IPS-15b (cell line): ENCODE data around the gene DNAJC15.
"Not testable (repeated sequence)": the region's sequence is repeated elsewhere in the genome, so short reads cannot be mapped to it uniquely, and the experiment has no call there.

Experiments
- H3K27me3 ChIP-seq: one replicate; pipeline ENCODE4 v1.6.1; 2013; ENCODE audit warnings: low read length; ENCODE audit not compliant: control insufficient read depth, insufficient read depth
- H3K36me3 ChIP-seq: one replicate; pipeline ENCODE4 v1.6.1; 2013; ENCODE audit warnings: low read length; ENCODE audit not compliant: control insufficient read depth, insufficient read depth
- H3K4me1 ChIP-seq: one replicate; pipeline ENCODE4 v1.6.1; 2013; ENCODE audit warnings: mild to moderate bottlenecking, low read length; ENCODE audit not compliant: control insufficient read depth, insufficient read depth
- H3K4me3 ChIP-seq: one replicate; pipeline ENCODE4 v1.5.1; 2013; ENCODE audit warnings: low read depth, low read length
- H3K9ac ChIP-seq: one replicate; pipeline ENCODE4 v1.6.1; 2013; ENCODE audit warnings: low read depth, mild to moderate bottlenecking, low read length
- H3K9me3 ChIP-seq: one replicate; pipeline ENCODE4 v1.6.1; 2013; ENCODE audit warnings: mild to moderate bottlenecking, low read length; ENCODE audit not compliant: control insufficient read depth, insufficient read depth

The DNAJC15 gene

GRCh38 chr13:43057653-43058317, 34.4 kb downstream of the DNAJC15 start:
- Histone ChIP-seq H3K9me3 (no peaks in the 10 kb centered on the region), H3K27me3 (peaks cover 16% of the 10 kb centered on the region), H3K36me3 (no peaks in the 10 kb centered on the region), H3K4me1 (peaks cover 35% of the 10 kb centered on the region), H3K9ac (no peak overlapping the region), H3K4me3 (peak overlapping the region; percentile 2)

- Histone ChIP-seq H3K36me3 (no peaks in the 10 kb centered on the region), H3K4me1 (peaks cover 35% of the 10 kb centered on the region), H3K27me3 (peaks cover 11% of the 10 kb centered on the region), H3K4me3 (peak overlapping the region; percentile 2), H3K9ac (no peak overlapping the region), H3K9me3 (no peaks in the 10 kb centered on the region)
These were observed 34.9 kb downstream of the DNAJC15 start for GRCh38 chr13:43058318-43058674.

DNA sequence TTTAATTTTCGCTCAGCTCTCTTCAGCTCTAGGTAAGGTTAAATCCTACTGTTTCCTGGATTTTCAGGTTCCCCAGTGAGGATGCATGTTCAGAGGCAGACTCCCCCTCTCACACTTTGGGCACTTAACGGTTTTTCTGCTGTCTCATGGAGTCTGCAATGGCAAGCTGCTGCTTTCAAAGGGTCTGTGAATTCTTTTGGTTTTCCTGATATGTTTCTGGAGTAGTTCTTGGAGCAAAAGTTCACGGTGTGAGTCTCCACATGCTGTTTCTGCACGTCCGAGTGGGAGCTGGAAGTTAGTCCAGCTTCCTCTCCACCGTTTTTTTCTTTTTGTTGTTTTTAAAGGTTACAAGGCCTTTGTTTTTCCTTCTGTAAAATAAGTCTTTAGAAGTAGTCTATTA, 35.4 kb downstream of the DNAJC15 start:
- Histone ChIP-seq H3K9me3 (no peaks in the 10 kb centered on the region), H3K4me1 (peaks cover 35% of the 10 kb centered on the region), H3K9ac (no peak overlapping the region), H3K36me3 (no peaks in the 10 kb centered on the region), H3K27me3 (peaks cover 6% of the 10 kb centered on the region), H3K4me3 (no peak overlapping the region)

DNA sequence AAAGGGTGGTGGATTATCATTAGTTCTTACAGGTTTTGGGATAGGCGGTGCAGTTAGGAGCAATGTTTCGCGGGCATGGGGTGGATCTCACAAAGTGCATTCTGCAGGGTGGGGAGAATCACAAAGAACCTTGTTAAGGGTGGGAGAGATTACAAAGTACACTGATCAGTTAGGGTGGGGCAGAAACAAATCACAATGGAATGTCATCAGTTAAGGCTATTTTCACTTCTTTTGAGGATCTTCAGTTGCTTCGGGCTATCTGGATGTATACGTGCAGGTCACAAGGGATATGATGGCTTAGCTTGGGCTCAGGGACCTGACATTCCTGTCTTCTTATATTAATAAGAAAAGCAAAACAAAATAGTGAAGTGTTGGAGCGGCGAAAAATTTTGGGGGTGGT, 36.4 kb downstream of the DNAJC15 start:
- H3K4me3 ChIP-seq, H3K36me3 ChIP-seq, H3K27me3 ChIP-seq, H3K9me3 ChIP-seq, H3K9ac ChIP-seq: not testable (repeated sequence)
- peaks cover 28% of the 10 kb centered on the region for H3K4me1 ChIP-seq

DNA sequence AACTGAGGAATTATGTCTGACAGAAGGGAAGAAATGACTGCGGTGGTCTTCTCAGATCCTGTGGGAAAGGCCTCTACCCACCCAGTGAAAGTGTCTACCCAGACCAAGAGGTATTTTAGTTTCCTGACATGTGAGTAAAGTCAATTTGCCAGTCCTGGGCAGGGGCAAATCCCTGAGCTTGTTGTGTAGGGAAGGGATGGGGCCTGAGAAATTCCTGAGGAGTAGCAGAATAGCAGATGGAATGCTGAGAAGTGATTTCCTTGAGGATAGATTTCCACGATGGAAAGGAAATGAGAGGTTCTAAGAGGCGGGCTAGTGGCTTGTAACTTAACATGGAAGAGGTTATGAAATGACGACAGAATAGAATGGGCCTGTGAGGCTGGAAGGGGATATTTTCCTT, 37.4 kb downstream of the DNAJC15 start:
- not testable (repeated sequence) for H3K9ac ChIP-seq, H3K4me3 ChIP-seq, H3K27me3 ChIP-seq, H3K36me3 ChIP-seq, H3K9me3 ChIP-seq
- peaks cover 26% of the 10 kb centered on the region for H3K4me1 ChIP-seq

GRCh38 chr13:43061496-43062280, 38.3 kb downstream of the DNAJC15 start:
- no peak overlapping the region for H3K9ac ChIP-seq
- H3K36me3 ChIP-seq, result no peaks in the 10 kb centered on the region
- H3K4me3 ChIP-seq, result no peak overlapping the region
- no peaks in the 10 kb centered on the region for H3K9me3 ChIP-seq
- peaks cover 24% of the 10 kb centered on the region for H3K4me1 ChIP-seq
- no peaks in the 10 kb centered on the region for H3K27me3 ChIP-seq

GRCh38 chr13:43071824-43072223, 48.4 kb downstream of the DNAJC15 start:
- Histone ChIP-seq H3K27me3 (no peaks in the 10 kb centered on the region), H3K9ac (no peak overlapping the region), H3K4me3 (no peak overlapping the region), H3K4me1 (peaks cover 14% of the 10 kb centered on the region), H3K36me3 (no peaks in the 10 kb centered on the region), H3K9me3 (no peaks in the 10 kb centered on the region)

DNA sequence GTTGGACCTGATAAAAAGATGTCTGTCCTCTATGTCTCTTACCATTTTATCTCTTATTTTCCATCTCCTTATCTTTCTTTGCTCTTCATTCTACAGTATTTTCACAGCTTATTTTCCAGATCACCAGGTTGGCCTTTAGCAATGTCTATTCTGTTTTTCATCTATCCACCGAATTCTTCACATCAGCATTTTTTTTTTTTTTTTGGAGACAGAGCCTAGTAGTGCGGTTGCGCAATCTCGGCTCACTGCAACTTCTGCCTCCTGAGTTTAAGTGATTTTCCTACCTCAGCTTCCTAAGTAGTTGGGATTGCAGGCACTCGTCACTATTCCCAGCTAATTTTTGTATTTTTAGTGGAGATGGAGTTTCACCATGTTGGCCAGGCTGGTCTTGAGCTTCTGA, 49.0 kb downstream of the DNAJC15 start:
- H3K4me3 ChIP-seq, result no peak overlapping the region
- no peak overlapping the region for H3K9ac ChIP-seq
- H3K4me1 ChIP-seq, result peaks cover 14% of the 10 kb centered on the region
- no peaks in the 10 kb centered on the region for H3K36me3 ChIP-seq
- H3K9me3 ChIP-seq, result no peaks in the 10 kb centered on the region
- H3K27me3 ChIP-seq, result no peaks in the 10 kb centered on the region

- no peak overlapping the region for H3K4me3 ChIP-seq
- peaks cover 19% of the 10 kb centered on the region for H3K4me1 ChIP-seq
- no peak overlapping the region for H3K9ac ChIP-seq
- H3K36me3 ChIP-seq, result no peaks in the 10 kb centered on the region
- H3K27me3 ChIP-seq, result no peaks in the 10 kb centered on the region
- no peaks in the 10 kb centered on the region for H3K9me3 ChIP-seq
These were observed 51.6 kb downstream of the DNAJC15 start for GRCh38 chr13:43074824-43075510.

GRCh38 chr13:43075511-43075902, 52.1 kb downstream of the DNAJC15 start:
- H3K9ac ChIP-seq, H3K27me3 ChIP-seq, H3K36me3 ChIP-seq, H3K9me3 ChIP-seq, H3K4me3 ChIP-seq: not testable (repeated sequence)
- peaks cover 19% of the 10 kb centered on the region for H3K4me1 ChIP-seq

DNA sequence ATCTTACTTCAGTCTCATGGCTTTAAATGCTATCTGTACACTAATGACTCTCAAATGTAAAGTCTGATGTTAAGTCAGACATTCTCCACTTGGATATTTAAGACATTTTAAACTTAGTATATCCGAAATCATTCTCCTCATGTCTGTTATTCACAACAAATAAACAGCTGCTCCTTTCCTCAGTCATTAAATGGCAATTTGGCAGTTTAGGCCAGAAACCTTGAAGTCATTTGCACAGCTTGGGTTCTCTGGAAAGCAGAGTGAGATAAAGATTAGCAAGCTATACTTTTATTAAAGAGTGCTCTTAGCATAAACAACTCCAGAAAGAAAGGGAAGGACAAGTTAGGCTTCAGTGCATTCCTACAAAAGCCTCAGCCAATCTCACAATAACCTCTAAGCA, 53.7 kb downstream of the DNAJC15 start:
- Histone ChIP-seq H3K4me3 (no peak overlapping the region), H3K27me3 (no peaks in the 10 kb centered on the region), H3K4me1 (peaks cover 9% of the 10 kb centered on the region), H3K9me3 (no peaks in the 10 kb centered on the region), H3K36me3 (no peaks in the 10 kb centered on the region), H3K9ac (no peak overlapping the region)

- Histone ChIP-seq H3K27me3 (no peaks in the 10 kb centered on the region), H3K9ac (no peak overlapping the region), H3K4me1 (peaks cover 5% of the 10 kb centered on the region), H3K4me3 (no peak overlapping the region), H3K9me3 (no peaks in the 10 kb centered on the region), H3K36me3 (no peaks in the 10 kb centered on the region)
These were observed 54.1 kb downstream of the DNAJC15 start for GRCh38 chr13:43077461-43077860.
